GM12875 (cell line): ENCODE measurements around the gene CTIF.

ENCODE experiments used
- H3K4me3 ChIP-seq: one replicate; pipeline ENCODE4 v1.5.1; 2011; ENCODE audit warnings: low read depth, low read length, control low read depth
- CTCF ChIP-seq: IDR thresholded peaks from 2 replicates; pipeline ENCODE4 v1.5.1; 2011; ENCODE audit warnings: low read depth, mild to moderate bottlenecking, control low read depth, inconsistent platforms, low read length, moderate library complexity, borderline replicate concordance; ENCODE audit not compliant: insufficient read depth

CTIF gene

GRCh38 chr18:48742706-48743475 lies 204.1 kb downstream of the CTIF start:
- no peak overlapping the region for H3K4me3 ChIP-seq
- no peak for TF ChIP-seq CTCF

GRCh38 chr18:48743886-48744285 lies 205.1 kb downstream of the CTIF start:
- TF ChIP-seq CTCF, result no peak

GRCh38 chr18:48745293-48745692 lies 206.5 kb downstream of the CTIF start:
- no peak overlapping the region for H3K4me3 ChIP-seq
- no peak for TF ChIP-seq CTCF

More at GRCh38 chr18:48743886-48744285, 205.1 kb downstream of the CTIF start:
- no peak overlapping the region for H3K4me3 ChIP-seq

- TF ChIP-seq CTCF, result no peak
Measured at GRCh38 chr18:48749768-48750167, 210.9 kb downstream of the CTIF start.

GRCh38 chr18:48750485-48751175 lies 211.8 kb downstream of the CTIF start:
- no peak for TF ChIP-seq CTCF
- no peak overlapping the region for H3K4me3 ChIP-seq

More at GRCh38 chr18:48749768-48750167, 210.9 kb downstream of the CTIF start:
- H3K4me3 ChIP-seq, result no peak overlapping the region

- TF ChIP-seq CTCF, result no peak
- no peak overlapping the region for H3K4me3 ChIP-seq
Measured at GRCh38 chr18:48751727-48752468, 213.1 kb downstream of the CTIF start.
